Mononuclear cell (primary cell): ENCODE results near the gene CDH13. TPM values are rescaled to one million over a fixed set of nuclear protein-coding genes. Genes with fewer than 3 reads are reported as not detected.

Source experiments
- H3K27me3 ChIP-seq: 2 replicates; pipeline ENCODE4 v1.6.0; 2011; ENCODE audit warnings: low read length, control low read depth; ENCODE audit not compliant: insufficient read depth
- H3K4me1 ChIP-seq: 2 replicates; pipeline ENCODE4 v1.5.1; 2011; ENCODE audit warnings: mild to moderate bottlenecking, low read length, control low read depth; ENCODE audit not compliant: insufficient read depth
- H3K4me3 ChIP-seq: 2 replicates; pipeline ENCODE4 v1.5.1; 2011; ENCODE audit warnings: mild to moderate bottlenecking, low read length, moderate library complexity
- H3K9me3 ChIP-seq: 2 replicates; pipeline ENCODE4 v1.5.1; 2011; ENCODE audit warnings: low read depth, mild to moderate bottlenecking, control low read depth, low read length
- total RNA-seq: library from RNA; depleted of rRNA; stranded (reverse); fragments of >200 nt; gene quantifications from one replicate; pipeline ENCODE4 v1.2.3, GENCODE V29; 2012

CDH13 gene
- total RNA-seq, 1 donor, result 0.10 TPM

GRCh38 chr16:83318390-83318789, 691.6 kb downstream of the CDH13 start:
- H3K4me3 ChIP-seq, result no peak overlapping the region
- no peaks in the 10 kb centered on the region for H3K27me3 ChIP-seq
- H3K9me3 ChIP-seq, result no peaks in the 10 kb centered on the region
- H3K4me1 ChIP-seq, result no peaks in the 10 kb centered on the region

DNA sequence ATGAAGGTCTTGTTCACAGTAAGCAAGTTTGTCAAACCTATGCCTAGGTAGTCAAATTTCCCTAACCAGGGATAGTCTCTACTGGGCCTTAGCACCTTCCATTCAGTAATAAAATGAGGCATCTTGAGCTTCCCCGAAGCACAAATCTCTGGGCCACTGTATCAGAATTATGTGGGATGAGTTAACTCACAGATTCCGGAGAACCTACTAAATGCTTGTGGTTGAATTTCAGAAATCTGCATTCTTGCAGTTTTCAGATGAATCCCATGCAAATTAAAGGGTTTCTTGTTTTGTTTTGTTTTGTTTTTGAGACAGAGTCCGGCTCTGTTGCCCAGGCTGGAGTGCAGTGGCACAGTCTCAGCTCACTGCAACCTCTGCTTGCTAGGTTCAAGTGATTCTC, 702.2 kb downstream of the CDH13 start:
- Histone ChIP-seq H3K9me3 (no peaks in the 10 kb centered on the region), H3K27me3 (no peaks in the 10 kb centered on the region), H3K4me3 (no peak overlapping the region), H3K4me1 (no peaks in the 10 kb centered on the region)

- H3K27me3 ChIP-seq, result no peaks in the 10 kb centered on the region
Observed at GRCh38 chr16:83329441-83329840, 702.7 kb downstream of the CDH13 start.

DNA sequence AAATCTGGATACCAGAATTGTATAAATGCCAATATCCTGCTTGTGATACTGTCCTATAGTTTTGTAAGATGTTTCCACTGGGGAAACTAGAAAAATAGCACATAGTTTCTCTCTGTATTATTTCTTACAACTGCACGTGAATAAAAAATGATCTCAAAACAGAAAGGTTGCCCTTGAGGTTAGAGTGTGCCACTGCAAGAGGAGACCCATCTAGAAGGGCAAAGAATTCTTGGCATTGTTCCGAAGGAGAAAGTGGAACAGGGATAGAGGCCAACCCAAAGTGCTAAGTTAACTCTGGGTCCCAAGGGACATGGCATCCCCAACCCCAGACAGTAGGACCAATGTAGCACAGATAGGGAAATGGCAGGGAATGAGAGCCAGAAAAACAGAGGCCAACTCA, 703.5 kb downstream of the CDH13 start:
- Histone ChIP-seq H3K4me3 (no peak overlapping the region), H3K4me1 (no peaks in the 10 kb centered on the region), H3K9me3 (no peaks in the 10 kb centered on the region), H3K27me3 (no peaks in the 10 kb centered on the region)

More at GRCh38 chr16:83329441-83329840, 702.7 kb downstream of the CDH13 start:
- Histone ChIP-seq H3K4me3 (no peak overlapping the region), H3K9me3 (no peaks in the 10 kb centered on the region), H3K4me1 (no peaks in the 10 kb centered on the region)

DNA sequence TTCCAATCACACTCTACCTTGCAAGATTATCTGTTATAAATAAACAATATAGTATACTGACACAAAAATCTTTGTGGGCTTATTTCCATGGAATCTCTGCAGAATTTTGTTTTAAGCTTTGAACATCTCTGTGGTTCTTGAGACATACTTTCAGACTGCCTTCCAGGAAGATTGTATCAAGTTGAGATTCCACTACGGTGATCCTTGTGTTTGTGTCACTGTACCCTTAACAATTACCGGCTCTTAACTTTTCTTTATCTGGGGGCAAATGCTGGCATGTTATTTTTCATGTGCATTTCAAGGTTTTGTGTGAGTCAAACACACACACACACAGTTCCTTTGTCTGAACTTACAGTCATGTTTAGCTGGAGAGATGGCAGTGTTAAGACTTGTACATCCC, 708.3 kb downstream of the CDH13 start:
- Histone ChIP-seq H3K27me3 (no peaks in the 10 kb centered on the region), H3K4me3 (no peak overlapping the region), H3K9me3 (no peaks in the 10 kb centered on the region), H3K4me1 (no peaks in the 10 kb centered on the region)

- Histone ChIP-seq H3K4me3 (no peak overlapping the region), H3K27me3 (no peaks in the 10 kb centered on the region), H3K9me3 (no peaks in the 10 kb centered on the region), H3K4me1 (no peaks in the 10 kb centered on the region)
Observed at GRCh38 chr16:83336603-83337002, 709.8 kb downstream of the CDH13 start.

DNA sequence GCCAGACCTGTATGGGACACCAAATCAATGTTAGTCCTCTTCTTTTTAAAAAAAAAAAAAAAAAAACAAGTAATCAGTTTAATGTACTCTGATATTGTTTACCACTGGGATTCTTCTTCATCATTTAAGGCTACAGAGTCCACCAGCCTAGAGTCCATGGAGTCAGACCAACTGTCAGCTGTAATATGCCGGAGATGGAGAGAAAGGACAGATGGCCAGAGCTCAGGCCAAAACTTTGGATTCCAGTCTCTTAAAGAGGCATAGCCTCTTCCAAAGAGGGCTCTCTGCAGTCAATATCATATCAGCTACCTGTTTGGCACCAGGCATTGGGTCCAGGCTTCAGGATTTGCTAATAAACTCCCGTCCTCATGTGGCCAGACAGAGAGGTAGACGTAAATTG, 711.4 kb downstream of the CDH13 start:
- Histone ChIP-seq H3K4me3 (no peak overlapping the region), H3K27me3 (no peaks in the 10 kb centered on the region), H3K4me1 (no peaks in the 10 kb centered on the region), H3K9me3 (no peaks in the 10 kb centered on the region)

DNA sequence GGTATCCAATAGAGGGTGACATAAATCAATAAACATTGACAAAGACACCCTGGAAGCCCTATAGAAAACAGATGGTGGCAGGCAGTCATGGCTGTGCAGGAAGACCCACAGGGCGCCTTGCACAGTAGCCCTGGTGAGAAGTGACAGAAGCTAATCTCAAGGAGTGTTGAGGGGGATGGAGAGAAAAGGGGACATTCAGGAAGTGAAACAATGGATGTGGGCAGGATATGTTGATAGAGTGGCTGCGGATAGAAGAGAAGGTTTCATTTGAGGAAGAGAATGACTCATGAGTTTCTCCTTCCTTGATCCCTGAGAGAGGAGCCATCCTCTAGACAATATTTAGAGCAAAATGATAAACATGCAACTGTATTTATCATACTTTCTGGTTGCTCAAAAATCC, 712.2 kb downstream of the CDH13 start:
- H3K27me3 ChIP-seq, result no peaks in the 10 kb centered on the region
- H3K4me3 ChIP-seq, result no peak overlapping the region
- no peaks in the 10 kb centered on the region for H3K9me3 ChIP-seq
- no peaks in the 10 kb centered on the region for H3K4me1 ChIP-seq

GRCh38 chr16:83343935-83344366, 717.2 kb downstream of the CDH13 start:
- Histone ChIP-seq H3K4me3 (no peak overlapping the region), H3K4me1 (no peaks in the 10 kb centered on the region), H3K27me3 (no peaks in the 10 kb centered on the region), H3K9me3 (no peaks in the 10 kb centered on the region)

DNA sequence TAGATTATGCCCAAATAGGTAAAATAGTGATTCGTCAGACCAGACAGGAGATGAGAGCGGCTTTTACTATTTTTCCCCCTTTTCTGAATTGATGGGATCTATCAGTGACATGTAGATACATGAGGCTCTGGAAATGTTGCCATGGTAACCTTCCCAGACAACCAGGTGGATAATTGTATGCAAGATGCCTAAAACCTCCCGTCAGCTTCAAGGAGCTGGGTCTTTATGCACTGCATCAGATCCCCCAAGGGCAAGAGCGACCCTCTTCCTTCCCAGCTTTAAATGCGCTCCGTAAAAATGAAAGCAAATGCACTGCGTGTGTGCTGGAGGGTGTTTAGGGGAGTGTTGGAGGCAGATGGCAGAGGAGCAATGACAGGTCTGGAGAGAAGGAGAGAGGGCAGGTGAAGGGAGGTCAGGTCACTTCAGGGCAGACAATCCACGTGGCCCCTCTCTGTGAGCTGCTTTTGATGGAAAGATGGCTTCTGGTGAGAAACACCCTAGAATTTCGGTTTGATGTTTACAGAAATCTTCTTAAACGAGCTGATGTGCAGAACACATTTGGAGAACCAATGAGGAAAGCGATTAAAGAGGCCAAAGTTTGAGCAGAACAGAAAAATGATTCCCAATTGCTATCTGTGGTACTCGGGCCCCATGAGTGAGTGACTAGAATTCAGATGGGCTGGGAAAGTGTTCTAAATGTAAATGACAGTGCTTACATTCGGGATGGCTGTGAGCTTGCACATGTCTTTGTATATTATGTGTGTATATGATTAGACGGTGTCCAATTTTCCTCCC, 719.3 kb downstream of the CDH13 start:
- no peak overlapping the region for H3K4me3 ChIP-seq
- H3K4me1 ChIP-seq, result no peaks in the 10 kb centered on the region
- no peaks in the 10 kb centered on the region for H3K27me3 ChIP-seq
- no peaks in the 10 kb centered on the region for H3K9me3 ChIP-seq

DNA sequence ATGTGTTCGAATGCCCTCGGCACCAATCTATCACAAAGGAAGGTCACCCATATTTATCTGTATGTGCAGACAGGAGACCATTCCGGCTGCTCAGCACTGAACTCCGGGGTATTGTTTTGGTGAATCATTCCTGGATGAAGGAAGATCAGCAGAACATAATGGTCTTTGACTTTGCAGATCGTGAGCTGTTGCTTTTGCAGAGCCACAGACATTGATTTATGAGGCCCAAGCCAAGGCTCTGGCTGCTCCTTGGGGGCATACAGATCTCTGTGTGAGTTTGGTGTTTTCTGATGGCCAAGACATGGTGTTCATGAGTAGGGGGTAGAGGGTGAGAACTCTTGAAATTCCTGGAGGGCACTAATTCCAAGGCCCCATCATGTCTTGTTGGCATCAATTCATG, 722.2 kb downstream of the CDH13 start:
- Histone ChIP-seq H3K4me3 (no peak overlapping the region), H3K4me1 (no peaks in the 10 kb centered on the region), H3K27me3 (no peaks in the 10 kb centered on the region), H3K9me3 (no peaks in the 10 kb centered on the region)

DNA sequence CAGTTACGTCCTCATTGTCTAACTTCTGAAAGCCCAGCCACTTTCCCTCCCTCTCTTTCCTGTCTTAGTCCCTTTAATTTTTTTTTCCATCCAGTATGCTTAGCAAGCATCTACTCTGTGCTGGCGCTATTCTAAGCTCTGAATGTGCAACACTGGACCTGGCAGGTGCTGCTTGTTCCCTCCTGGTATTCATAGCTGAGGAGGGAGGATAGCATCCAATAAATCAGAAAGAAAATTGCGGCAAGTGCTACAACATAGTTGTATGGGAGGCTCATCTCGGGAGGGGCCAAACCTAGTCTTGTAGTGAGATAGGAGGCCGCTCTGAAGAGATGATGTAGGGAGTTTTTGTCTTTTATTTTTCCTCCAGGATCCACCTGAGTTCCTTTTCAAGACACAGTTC, 723.7 kb downstream of the CDH13 start:
- Histone ChIP-seq H3K4me1 (no peaks in the 10 kb centered on the region), H3K9me3 (no peaks in the 10 kb centered on the region), H3K27me3 (no peaks in the 10 kb centered on the region), H3K4me3 (no peak overlapping the region)

GRCh38 chr16:83351846-83352245, 725.1 kb downstream of the CDH13 start:
- H3K4me1 ChIP-seq, result no peaks in the 10 kb centered on the region
- H3K9me3 ChIP-seq, result no peaks in the 10 kb centered on the region

DNA sequence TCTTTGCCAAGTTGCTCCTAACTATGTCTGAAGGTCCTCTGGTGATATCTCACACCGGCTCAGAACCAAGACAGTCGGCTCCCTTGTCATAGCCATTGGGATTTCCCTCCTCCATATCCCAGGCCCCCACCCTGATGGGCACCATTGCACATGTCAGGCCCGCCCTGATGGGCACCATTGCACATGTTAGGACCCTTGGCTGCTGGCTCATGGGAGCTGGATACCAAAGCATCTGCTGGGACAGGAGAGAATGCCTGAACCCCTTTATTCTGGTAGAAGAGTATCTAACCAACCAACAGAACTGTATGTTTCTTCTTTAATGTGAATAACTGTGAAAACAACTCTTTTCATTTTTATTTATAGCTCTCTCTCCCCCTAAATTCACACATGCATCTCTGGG, 726.5 kb downstream of the CDH13 start:
- Histone ChIP-seq H3K4me1 (no peaks in the 10 kb centered on the region), H3K27me3 (no peaks in the 10 kb centered on the region), H3K9me3 (no peaks in the 10 kb centered on the region), H3K4me3 (no peak overlapping the region)

More at GRCh38 chr16:83351846-83352245, 725.1 kb downstream of the CDH13 start:
- no peaks in the 10 kb centered on the region for H3K27me3 ChIP-seq
- no peak overlapping the region for H3K4me3 ChIP-seq

DNA sequence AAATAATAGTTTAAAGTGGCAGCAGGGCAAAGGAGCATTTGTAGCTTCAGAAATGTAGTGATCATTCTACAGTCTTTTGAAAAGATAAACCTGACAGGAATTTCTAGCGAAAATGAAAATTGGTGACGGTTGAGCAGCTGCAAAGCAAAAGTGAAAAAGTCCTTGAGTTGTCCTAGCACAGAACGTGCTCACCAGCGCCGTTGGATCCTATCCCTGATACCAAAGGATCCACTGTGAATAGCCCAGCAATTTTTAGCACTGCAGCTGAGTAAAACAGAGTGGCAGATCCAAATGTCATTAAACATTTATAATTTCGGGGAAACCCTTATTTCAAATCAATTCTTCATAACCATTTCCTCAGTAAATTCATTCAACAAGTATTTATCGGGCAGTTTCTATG, 727.2 kb downstream of the CDH13 start:
- Histone ChIP-seq H3K4me3 (no peak overlapping the region), H3K27me3 (no peaks in the 10 kb centered on the region), H3K9me3 (no peaks in the 10 kb centered on the region)

GRCh38 chr16:83355570-83356218, 728.9 kb downstream of the CDH13 start:
- no peaks in the 10 kb centered on the region for H3K4me1 ChIP-seq
- no peaks in the 10 kb centered on the region for H3K27me3 ChIP-seq
- H3K9me3 ChIP-seq, result no peaks in the 10 kb centered on the region
- no peak overlapping the region for H3K4me3 ChIP-seq

More for the DNA sequence above, 727.2 kb downstream of the CDH13 start:
- H3K4me1 ChIP-seq, result no peaks in the 10 kb centered on the region
